Breast epithelium (tissue), 3 donors: Measurements from ENCODE around the gene DKK3.

Experiments
- POLR2AphosphoS5 ChIP-seq, 3 donors: sonication (generic); formaldehyde crosslinking; IDR thresholded peaks; one replicate each; pipeline ENCODE4 v1.6.1; 2017; ENCODE audit warnings: antibody characterized with exemption in 3 of 3
- TF ChIP-seq, protein P1 (sequence below), 3 donors: fragments of 450-650 bp; IDR thresholded peaks; one replicate each; pipeline ENCODE4 v1.5.1; 2016 to 2017; ENCODE audit warnings: antibody characterized with exemption in 3 of 3, mild to moderate bottlenecking in 3 of 3, moderate library complexity in 3 of 3

DNA sequence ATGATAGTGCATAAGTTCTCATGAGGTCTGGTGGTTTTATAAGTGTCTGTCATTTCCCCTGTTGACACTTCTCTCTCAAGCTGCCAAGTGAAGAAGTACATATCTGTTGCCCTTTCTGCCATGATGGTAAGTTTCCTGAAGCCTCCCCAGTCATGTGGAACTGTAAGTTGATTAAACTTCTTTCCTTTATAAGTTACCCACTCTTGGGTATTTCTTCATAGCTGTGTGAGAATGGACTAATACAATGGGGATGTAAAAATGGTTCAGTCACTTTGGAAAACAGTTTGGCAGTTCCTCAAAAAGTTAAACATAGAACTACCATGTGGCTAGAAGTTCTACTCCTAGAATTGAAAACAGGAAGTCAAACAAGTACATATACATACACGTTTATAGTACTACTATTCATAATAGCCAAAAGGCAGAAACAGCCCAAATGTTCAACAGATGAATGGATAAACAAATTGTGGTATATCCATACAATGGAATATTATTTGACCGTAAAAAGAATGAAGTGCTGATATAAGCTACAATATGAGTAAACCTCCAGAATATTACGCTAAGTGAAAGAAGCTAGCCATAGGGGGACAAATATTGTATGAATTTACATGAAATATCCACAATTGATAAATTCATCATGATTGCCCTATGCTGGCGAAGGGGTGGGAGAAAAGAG is 16.0 kb upstream of the DKK3 start:
- TF ChIP-seq, protein P1, sequence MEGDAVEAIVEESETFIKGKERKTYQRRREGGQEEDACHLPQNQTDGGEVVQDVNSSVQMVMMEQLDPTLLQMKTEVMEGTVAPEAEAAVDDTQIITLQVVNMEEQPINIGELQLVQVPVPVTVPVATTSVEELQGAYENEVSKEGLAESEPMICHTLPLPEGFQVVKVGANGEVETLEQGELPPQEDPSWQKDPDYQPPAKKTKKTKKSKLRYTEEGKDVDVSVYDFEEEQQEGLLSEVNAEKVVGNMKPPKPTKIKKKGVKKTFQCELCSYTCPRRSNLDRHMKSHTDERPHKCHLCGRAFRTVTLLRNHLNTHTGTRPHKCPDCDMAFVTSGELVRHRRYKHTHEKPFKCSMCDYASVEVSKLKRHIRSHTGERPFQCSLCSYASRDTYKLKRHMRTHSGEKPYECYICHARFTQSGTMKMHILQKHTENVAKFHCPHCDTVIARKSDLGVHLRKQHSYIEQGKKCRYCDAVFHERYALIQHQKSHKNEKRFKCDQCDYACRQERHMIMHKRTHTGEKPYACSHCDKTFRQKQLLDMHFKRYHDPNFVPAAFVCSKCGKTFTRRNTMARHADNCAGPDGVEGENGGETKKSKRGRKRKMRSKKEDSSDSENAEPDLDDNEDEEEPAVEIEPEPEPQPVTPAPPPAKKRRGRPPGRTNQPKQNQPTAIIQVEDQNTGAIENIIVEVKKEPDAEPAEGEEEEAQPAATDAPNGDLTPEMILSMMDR (IDR thresholded peaks at IDR 0.05) = no peak
- TF ChIP-seq POLR2AphosphoS5 (IDR thresholded peaks at IDR 0.05) = no peak
